Neural cell (in vitro differentiated cells): Measurements from ENCODE around the gene TRAK1.

Source experiments
- CTCF ChIP-seq: fragments of 450-650 bp; IDR thresholded peaks from 2 replicates; pipeline ENCODE4 v1.5.1; 2014; ENCODE audit warnings: antibody characterized with exemption, mild to moderate bottlenecking, moderate library complexity; ENCODE audit not compliant: poor library complexity, severe bottlenecking
- EP300 ChIP-seq: fragments of 450-650 bp; conservative IDR thresholded peaks from 2 replicates; pipeline ENCODE4 v1.6.1; 2014; ENCODE audit warnings: antibody characterized with exemption, mild to moderate bottlenecking, moderate library complexity; ENCODE audit not compliant: poor library complexity, severe bottlenecking
- EZH2 ChIP-seq: fragments of 200-600, 300-800 bp; shearing (Covaris generic), sonication (generic); IDR thresholded peaks from 2 replicates; pipeline ENCODE4 v1.6.1; 2014; ENCODE audit warnings: antibody characterized with exemption, low read length, borderline replicate concordance, mild to moderate bottlenecking; ENCODE audit not compliant: insufficient read depth, poor library complexity, severe bottlenecking
- POLR2AphosphoS5 ChIP-seq: IDR thresholded peaks from 2 replicates; pipeline ENCODE4 v1.6.1; 2012
- RAD21 ChIP-seq: fragments of 450-650 bp; conservative IDR thresholded peaks from 2 replicates; pipeline ENCODE4 v1.6.1; 2014; ENCODE audit warnings: antibody characterized with exemption, mild to moderate bottlenecking, moderate library complexity
- SMC3 ChIP-seq: fragments of 450-650 bp; conservative IDR thresholded peaks from 2 replicates; pipeline ENCODE4 v1.6.1; 2014; ENCODE audit warnings: antibody characterized with exemption, mild to moderate bottlenecking, moderate library complexity; ENCODE audit not compliant: poor library complexity
- TAF1 ChIP-seq: IDR thresholded peaks from 2 replicates; pipeline ENCODE4 v1.6.1; 2012; ENCODE audit warnings: low read depth

- TF ChIP-seq CTCF (no peak), EZH2 (no peak), EP300 (no peak), SMC3 (no peak), TAF1 (no peak), RAD21 (no peak), POLR2AphosphoS5 (no peak)
Observed at GRCh38 chr3:42129014-42129953, 38.1 kb downstream of the TRAK1 start.
